ENCODE data around the gene STRN4. TPM values are rescaled to one million over a fixed set of nuclear protein-coding genes. Genes with fewer than 3 reads are reported as not detected.
"Not testable (repeated sequence)": the region's sequence is repeated elsewhere in the genome, so short reads cannot be mapped to it uniquely, and the experiment has no call there.

The STRN4 gene
- total RNA-seq, 1 donor from 2014 or later, result 124 TPM

GRCh38 chr19:46775642-46776258 lies 29.5 kb upstream of the STRN4 start:
- H3K27ac Mint-ChIP-seq, result no peak overlapping the region
- peaks cover 4% of the 10 kb centered on the region for H3K4me1 Mint-ChIP-seq
- DNase-seq (ENCODE audit: low spot score in 2 of 2, unreplicated experiment in 2 of 2), result no peak
- no peaks in the 10 kb centered on the region for H3K9me3 Mint-ChIP-seq
- no peak overlapping the region for H3K4me3 Mint-ChIP-seq
- TF ChIP-seq CTCF (IDR thresholded peaks at IDR 0.05; ENCODE audit: unreplicated experiment), result no peak
- no peaks in the 10 kb centered on the region for H3K27me3 Mint-ChIP-seq (ENCODE audit: low read depth)
- H3K36me3 Mint-ChIP-seq, result peaks cover 30% of the 10 kb centered on the region

DNA sequence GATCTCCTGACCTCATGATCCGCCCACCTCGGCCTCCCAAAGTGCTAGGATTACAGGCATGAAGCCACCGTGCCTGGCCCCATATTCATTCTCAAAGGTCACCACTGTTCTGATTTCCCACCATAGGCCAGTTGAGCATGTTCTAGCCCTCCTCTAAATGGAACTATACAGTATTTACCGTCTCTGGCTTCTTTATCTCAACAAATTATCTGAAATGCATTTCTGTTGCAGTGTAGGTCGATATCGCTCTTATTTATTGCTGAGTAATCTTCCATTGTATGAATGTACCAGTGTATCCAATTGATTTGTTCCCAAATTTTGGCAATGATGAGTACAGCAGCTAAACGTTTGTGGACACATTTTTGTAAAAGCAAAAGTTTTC lies 26.8 kb upstream of the STRN4 start:
- Mint-ChIP-seq H3K4me1 (peaks cover 19% of the 10 kb centered on the region), H3K27ac (no peak overlapping the region), H3K9me3 (no peaks in the 10 kb centered on the region), H3K4me3 (no peak overlapping the region), H3K27me3 (ENCODE audit: low read depth) (no peaks in the 10 kb centered on the region), H3K36me3 (peaks cover 24% of the 10 kb centered on the region)
- no peak for TF ChIP-seq CTCF (IDR thresholded peaks at IDR 0.05; ENCODE audit: unreplicated experiment)
- no peak for DNase-seq (ENCODE audit: low spot score in 2 of 2, unreplicated experiment in 2 of 2)

GRCh38 chr19:46772170-46773017 lies 26.1 kb upstream of the STRN4 start:
- DNase-seq (ENCODE audit: low spot score in 2 of 2, unreplicated experiment in 2 of 2), result no peak
- Mint-ChIP-seq H3K9me3 (no peaks in the 10 kb centered on the region), H3K4me3 (no peak overlapping the region), H3K27me3 (ENCODE audit: low read depth) (no peaks in the 10 kb centered on the region), H3K36me3 (peaks cover 20% of the 10 kb centered on the region), H3K27ac (no peak overlapping the region), H3K4me1 (peaks cover 19% of the 10 kb centered on the region)
- TF ChIP-seq CTCF (IDR thresholded peaks at IDR 0.05; ENCODE audit: unreplicated experiment), result no peak

- peak overlapping the region; percentile 3 for H3K4me3 Mint-ChIP-seq
- not testable (repeated sequence) for H3K27me3 Mint-ChIP-seq (ENCODE audit: low read depth); H3K36me3 Mint-ChIP-seq; H3K9me3 Mint-ChIP-seq; DNase-seq (ENCODE audit: low spot score in 2 of 2, unreplicated experiment in 2 of 2)
- H3K4me1 Mint-ChIP-seq, result peaks cover 21% of the 10 kb centered on the region
- peak overlapping the region; percentile 88 for H3K27ac Mint-ChIP-seq
Measured at GRCh38 chr19:46768746-46769145, 22.5 kb upstream of the STRN4 start.

DNA sequence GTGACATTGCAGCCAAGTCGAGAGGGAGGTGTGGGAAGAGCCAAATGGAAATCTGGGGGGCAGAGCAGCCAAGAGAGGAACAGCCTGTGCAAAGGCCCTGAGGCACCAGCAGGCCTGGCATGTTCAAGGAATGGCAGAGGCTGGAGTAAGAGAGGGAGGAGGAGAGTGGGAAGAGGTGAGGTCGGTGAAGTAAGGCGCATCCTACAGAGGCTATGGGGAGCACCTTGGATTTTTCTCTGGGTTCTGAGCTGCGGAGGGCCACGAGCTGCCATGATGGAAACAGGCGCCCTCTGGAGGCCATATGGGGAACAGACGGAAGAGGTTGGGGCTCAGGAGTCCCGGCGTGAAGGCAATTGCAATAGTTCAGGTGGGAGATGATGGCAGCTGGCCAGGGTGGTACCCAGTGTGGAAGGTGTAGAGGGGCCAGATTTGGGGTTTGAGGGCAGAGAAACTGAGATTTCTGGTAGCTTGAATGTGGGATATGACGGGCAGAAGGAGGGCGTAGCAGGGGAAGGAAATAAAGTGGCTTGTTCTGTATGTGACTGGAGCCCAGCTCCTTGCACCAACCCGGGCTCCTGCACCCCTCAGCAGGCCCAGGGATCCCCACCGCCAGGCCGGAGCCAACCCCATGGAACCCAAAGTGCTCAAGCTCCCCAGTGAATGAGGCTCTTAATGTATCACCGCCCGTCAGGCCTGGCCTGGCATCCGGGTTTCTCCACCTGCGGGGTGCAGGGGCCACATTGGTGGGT lies 20.5 kb upstream of the STRN4 start:
- H3K4me1 Mint-ChIP-seq, result peaks cover 21% of the 10 kb centered on the region
- no peak overlapping the region for H3K27ac Mint-ChIP-seq
- peak; percentile 70 for TF ChIP-seq CTCF (IDR thresholded peaks at IDR 0.05; ENCODE audit: unreplicated experiment)
- H3K27me3 Mint-ChIP-seq (ENCODE audit: low read depth), result no peaks in the 10 kb centered on the region
- no peaks in the 10 kb centered on the region for H3K9me3 Mint-ChIP-seq
- no peak for DNase-seq (ENCODE audit: low spot score in 2 of 2, unreplicated experiment in 2 of 2)
- H3K4me3 Mint-ChIP-seq, result no peak overlapping the region
- H3K36me3 Mint-ChIP-seq, result no peaks in the 10 kb centered on the region
